NCI-H345 treated with DMSO at 0.1 percent for 48 hours (cell line): ENCODE results near the gene LPP.

ENCODE experiments used
- DNase-seq: peaks from one replicate; lab custom pipeline; 2025; ENCODE audit not compliant: unreplicated experiment; lab: John Stamatoyannopoulos, UW

LPP gene

GRCh38 chr3:188845514-188845913, 691.6 kb downstream of the LPP start:
- DNase-seq, result no peak

GRCh38 chr3:188848947-188849346, 695.0 kb downstream of the LPP start:
- DNase-seq, result no peak

- no peak for DNase-seq
Observed at GRCh38 chr3:188853856-188854771, 700.2 kb downstream of the LPP start.

- DNase-seq, result no peak
Observed at GRCh38 chr3:188854772-188855149, 700.8 kb downstream of the LPP start.

GRCh38 chr3:188855675-188856074, 701.7 kb downstream of the LPP start:
- no peak for DNase-seq

GRCh38 chr3:188860147-188860546, 706.2 kb downstream of the LPP start:
- DNase-seq, result no peak

GRCh38 chr3:188861842-188862744, 708.1 kb downstream of the LPP start:
- DNase-seq, result no peak

- no peak for DNase-seq
Observed at GRCh38 chr3:188863999-188864406, 710.0 kb downstream of the LPP start.

- DNase-seq, result no peak
Observed at GRCh38 chr3:188867691-188868265, 713.8 kb downstream of the LPP start.

- no peak for DNase-seq
Observed at GRCh38 chr3:188868803-188869202, 714.8 kb downstream of the LPP start.

- DNase-seq, result no peak
Observed at GRCh38 chr3:188869628-188870027, 715.7 kb downstream of the LPP start.

GRCh38 chr3:188870431-188870830, 716.5 kb downstream of the LPP start:
- no peak for DNase-seq

GRCh38 chr3:188874576-188874975, 720.6 kb downstream of the LPP start:
- no peak for DNase-seq

- DNase-seq, result no peak
Observed at GRCh38 chr3:188875413-188875812, 721.5 kb downstream of the LPP start.

GRCh38 chr3:188876370-188876769, 722.4 kb downstream of the LPP start:
- DNase-seq, result no peak

- DNase-seq, result no peak
Observed at GRCh38 chr3:188877381-188877780, 723.4 kb downstream of the LPP start.

GRCh38 chr3:188878076-188878475, 724.1 kb downstream of the LPP start:
- DNase-seq, result no peak

GRCh38 chr3:188881954-188882641, 728.1 kb downstream of the LPP start:
- no peak for DNase-seq

GRCh38 chr3:188884299-188885043, 730.5 kb downstream of the LPP start:
- DNase-seq, result no peak

- no peak for DNase-seq
Observed at GRCh38 chr3:188888321-188889053, 734.5 kb downstream of the LPP start.
